ENCODE data around the gene PABPN1L.

Gene PABPN1L

GRCh38 chr16:88866151-88866920 is at the start of gene PABPN1L:
Gene PABPN1L, minus strand, starts transcription at chr16:88866660. Its CDS starts 54 bp downstream, at chr16:88866606.
- DNase-seq = no peak

DNA sequence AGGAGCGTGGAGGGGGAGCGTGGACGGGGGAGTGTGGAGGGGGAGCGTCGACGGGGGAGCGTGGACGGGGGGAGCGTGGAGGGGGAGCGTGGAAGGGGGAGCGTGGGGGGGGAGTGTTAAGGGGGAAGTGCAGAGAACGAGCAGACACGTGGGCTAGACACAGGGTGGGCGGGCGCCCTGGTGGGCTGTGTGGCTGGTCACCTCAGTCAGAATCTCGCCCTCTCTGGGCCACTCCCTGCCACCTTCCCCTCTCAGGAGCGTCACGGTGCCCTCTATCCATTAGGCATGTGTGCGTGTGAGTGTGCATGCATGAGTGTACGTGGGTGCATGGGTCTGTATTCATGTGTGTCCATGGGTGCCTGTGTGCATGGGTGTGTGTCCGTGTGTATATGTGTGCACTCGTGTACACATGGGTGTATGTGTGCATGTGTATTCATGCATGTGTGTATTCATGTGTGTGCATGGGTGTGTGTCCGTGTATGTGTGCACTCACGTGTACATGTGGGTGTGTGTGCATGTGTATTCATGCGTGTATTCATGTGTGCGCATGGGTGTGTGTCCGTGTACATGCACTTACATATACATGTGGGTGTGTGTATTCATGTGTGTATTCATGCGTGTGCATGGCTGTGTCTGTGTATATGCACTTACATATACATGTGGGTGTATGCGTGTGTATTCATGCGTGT is 49.3 kb upstream of the PABPN1L start:
- DNase-seq = no peak

DNA sequence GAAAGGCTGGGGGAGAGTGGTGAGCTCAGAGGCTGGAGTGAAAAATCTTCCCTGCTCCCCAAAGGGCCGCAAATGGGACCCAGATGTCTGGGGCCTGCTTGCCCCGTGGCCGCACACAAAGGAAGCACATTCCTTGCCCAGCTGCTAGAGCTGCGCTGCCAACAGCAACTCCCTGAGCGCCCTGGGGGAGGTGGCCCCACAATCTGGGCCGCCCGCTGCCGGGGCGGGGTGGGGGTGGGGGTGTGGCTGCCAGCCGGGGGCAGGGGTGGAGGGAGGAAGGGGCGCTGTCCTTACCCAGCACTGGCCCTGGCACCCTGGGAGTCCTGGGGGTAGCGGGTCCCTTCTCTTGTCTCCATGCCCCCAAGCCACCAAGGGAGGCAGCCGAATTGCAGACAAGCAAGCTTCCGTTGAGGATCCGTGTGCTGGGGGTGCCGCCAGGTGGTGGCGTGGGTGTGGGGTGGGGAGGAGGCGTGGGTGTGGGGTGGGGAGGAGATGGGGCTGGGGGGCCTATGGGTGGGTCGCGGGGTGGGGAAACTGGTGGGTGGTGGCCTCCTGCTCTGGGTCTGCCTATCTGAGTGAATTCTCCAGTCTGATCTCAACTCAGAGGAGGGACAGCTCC is 48.4 kb upstream of the PABPN1L start:
- no peak for DNase-seq

DNA sequence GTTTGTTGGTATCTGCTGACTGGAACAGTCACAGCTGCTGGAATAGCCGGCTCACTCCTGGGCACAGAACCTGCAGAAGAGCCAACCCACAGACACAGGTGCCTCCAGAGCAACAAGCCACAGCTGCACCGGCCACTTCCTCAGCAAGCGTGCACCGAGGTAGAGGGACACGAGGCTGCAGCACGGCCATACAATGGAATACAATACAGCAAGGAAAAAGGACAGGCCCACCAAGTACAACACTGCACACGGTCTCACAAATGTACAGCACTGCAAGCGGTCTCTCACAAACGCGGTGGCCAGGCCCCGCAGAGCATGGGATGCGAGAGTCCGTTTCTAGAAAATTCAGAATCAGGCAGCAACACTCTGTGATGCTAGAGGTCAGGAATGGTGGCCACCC is 47.4 kb upstream of the PABPN1L start:
- no peak for DNase-seq

DNA sequence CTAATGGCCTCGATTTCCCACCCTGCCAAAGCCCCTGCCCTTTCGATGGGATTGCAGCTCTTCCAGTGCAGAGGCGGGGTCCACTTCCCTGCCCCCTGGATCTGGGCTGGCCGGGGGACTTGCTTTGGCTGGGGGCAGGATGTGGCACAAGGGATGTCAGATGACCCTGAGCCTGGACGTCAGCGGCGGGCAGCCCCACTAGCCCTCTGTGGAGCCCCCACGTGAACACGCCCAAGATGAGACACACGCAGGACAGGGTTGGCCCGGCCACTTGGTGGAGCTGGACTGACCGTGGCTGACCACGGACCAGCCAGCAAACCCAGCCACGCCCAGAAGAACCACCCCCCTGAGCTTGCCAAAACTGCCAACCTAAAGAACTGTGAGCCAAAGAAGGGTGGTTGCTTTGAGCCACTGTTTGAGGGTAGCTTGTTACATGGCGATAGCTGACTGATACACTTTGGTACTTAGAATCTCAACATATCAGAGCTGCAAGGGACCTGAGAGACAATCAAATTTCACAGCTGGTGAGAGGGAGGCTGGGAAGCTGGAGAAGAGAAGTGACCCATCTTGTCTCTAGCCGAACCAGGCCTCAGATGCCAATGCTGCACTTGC is 46.6 kb upstream of the PABPN1L start:
- no peak for DNase-seq

GRCh38 chr16:88912556-88912955 is 46.1 kb upstream of the PABPN1L start:
- DNase-seq = no peak

DNA sequence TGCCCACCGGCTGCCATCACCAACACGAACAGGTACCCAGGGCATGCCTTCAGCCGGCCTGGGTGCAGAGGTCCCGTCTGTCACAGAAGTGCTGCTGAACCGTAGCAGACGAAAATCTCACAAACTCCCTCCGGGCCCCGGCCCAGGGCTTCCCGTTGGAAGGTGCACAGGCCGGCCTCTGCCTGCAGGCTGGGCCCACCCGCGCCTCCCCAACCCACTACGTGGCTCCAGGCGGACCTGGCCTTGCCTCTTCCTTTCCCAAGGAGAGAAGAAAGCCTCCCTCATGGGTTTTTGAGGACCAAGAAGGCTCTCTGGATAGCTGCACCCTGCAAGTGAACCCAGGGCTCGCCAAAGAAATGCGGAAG is 45.5 kb upstream of the PABPN1L start:
- DNase-seq = no peak

DNA sequence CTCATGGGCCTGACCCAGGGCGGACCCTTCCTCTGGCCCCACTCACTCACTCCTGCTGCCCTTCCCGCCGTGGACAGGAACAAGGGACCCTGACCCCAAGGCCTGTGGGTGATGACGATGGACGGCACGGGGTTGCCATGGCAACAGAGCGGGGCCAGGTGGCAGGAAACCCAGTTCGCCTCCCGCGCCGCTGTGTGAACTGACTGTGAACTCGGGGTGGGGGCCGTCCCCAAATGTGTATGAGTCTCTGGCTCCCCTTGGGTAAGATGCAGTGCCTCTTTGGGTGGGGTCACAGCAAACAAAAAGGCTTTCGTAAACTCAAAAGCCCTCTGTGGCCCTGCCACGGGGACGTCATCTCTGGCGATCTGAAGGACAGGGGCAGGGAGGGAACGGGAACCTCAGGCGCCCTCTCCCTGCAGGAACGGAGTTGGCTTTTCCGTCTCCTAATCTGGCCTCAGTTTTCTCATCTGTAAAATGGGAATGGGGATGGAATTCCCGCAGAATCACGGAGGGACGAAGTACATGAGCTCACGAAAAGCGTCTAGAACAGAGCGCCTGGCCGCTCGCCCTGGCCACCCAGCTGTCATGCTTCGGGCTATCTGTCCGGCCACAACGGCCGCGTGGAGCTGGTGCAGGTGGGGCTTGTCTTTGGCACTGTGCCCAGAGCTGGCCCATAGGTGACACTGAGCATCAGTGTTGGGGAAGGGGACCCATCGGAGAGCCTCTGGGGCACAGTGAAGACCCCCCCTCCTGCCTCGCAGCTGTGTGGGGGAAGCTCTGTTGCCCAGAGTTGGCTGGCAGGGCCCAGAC is 44.9 kb upstream of the PABPN1L start:
- no peak for DNase-seq

GRCh38 chr16:88910284-88911135 is 44.0 kb upstream of the PABPN1L start:
- DNase-seq = no peak

- DNase-seq = no peak
Measured at GRCh38 chr16:88909431-88910210, 43.2 kb upstream of the PABPN1L start.

GRCh38 chr16:88908307-88908706 is 41.8 kb upstream of the PABPN1L start:
- no peak for DNase-seq

GRCh38 chr16:88907768-88908167 is 41.3 kb upstream of the PABPN1L start:
- DNase-seq = no peak

DNA sequence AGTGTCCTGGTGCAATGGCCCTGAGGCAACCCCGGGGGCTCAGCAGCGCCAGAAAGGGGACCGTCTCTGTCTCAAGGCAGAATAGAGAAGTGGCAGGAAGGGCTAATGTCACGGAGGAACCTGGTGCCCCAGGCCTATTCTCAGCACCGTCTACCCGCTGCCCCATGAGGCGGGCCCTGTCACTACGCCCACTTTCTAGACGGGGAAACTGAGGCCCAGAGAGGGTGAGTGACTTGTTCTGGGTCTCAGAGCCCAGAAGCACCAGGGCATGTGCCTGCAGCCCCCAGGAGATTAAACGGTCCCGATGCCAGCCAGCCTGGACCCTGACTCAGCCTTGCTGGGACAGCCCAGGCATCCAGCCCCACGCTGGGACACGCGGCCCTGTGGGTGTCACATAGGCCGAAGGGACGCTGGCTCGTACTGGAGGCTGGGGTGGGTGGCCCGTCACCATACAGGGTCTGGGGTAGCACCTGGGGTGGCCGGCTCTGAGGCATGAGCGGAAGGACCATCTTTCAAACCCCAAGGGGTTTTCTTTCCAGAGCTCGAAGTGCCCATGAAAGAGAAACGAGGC is 40.2 kb upstream of the PABPN1L start:
- no peak for DNase-seq

- no peak for DNase-seq
Measured at GRCh38 chr16:88906020-88906419, 39.6 kb upstream of the PABPN1L start.

DNA sequence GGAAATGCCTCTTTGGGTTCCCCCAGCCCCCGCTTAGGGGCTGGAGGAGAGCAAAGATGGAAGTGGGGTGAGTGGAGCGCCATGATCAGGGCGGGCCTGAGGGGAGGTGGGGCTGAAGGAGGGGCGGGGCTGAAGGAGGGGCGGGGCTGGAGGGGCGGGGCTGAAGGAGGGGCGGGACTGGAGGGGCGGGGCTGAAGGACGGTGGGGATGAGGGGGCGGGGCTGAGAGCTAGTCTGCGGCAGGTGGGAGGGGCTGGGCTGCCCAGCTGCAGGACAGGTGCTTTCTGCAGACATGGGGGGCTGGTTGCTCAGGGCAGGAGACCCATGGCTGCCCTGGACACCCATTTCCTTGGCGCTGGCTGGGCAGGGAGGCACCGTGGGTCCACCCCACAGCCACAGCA is 39.1 kb upstream of the PABPN1L start:
- peak; percentile 72 for DNase-seq

GRCh38 chr16:88904676-88905365 is 38.4 kb upstream of the PABPN1L start:
- no peak for DNase-seq

DNA sequence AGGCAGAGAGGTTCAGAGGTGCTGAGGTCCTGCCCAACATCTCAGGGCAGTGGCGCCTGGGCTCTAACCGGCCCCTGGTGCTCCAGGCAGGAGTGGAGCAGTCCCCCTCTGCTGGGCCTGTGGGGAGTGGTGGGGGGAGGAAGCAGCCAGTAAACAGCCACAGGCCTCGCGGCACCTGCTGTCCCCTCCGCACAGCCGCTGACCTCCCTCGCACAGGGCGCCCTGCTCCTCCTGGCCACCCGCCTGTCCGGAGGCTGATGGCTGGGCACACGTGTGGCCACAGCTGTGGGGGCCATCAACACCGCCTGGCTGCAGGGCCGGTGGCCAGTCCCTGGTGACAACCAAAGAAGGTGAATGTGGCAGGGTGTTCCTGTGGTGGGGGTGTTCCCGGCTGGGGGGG is 36.8 kb upstream of the PABPN1L start:
- no peak for DNase-seq

DNA sequence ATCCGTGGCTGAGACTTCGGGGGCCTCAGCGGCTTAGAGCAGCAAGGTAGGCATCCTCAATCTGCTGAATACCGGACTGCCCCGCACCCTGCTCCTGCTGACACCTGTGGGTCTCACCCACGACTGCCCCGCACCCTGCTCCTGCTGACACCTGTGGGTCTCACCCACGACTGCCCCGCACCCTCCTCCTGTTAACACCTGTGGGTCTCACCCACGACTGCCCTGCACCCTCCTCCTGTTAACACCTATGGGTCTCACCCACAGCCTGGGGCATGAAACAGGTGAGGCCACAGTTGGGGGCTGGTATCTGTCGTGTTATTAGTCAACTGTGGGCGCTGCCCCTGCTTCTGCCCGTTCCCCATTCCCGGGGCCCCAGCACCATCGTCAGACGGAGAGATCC is 36.3 kb upstream of the PABPN1L start:
- no peak for DNase-seq

DNA sequence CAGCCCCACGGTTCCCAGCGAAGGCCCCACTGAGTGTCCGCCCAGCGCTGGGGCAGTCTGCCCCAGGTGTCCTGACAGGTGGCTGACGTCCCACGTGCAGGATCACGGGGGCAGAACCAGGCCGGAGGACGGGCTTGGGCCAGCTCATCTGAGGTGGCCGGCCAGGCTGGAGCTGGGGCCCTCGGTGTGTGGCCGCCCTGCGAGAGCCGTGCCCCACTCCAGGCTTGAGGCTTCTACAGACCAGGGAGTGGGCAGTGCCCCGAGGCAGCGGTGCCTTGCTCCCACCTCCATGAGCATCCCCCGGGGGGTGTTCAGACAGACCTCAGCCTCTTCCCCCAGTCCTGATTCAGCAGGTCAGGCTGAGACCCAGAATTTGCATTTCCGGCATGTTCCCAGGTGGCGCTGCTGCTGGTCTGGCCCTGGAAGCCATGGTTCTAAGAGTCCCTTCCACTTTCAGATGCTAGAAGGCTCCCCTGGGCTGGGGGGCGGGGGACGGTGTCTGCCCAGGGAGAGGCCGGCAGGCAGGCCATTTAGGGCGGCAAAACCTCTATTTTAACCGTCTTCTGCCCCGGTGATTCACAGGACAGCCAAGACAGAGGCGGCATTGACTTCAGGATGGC is 35.4 kb upstream of the PABPN1L start:
- DNase-seq = no peak

- DNase-seq = no peak
Measured at GRCh38 chr16:88900662-88901052, 34.2 kb upstream of the PABPN1L start.
